Stimulated activated CD4-positive, alpha-beta T cell treated with anti-CD3 and anti-CD28 coated beads, Interleukin-1b, Interleukin-23, amount 100 ng/mL, for 1 hour (primary cell): Measurements from ENCODE around the gene TTLL6.
"Not testable (repeated sequence)": the region's sequence is repeated elsewhere in the genome, so short reads cannot be mapped to it uniquely, and the experiment has no call there.

ENCODE experiments used
- DNase-seq, 2 donors: peaks; one replicate each; pipeline ENCODE4 v3.0.0-alpha.2; 2020; ENCODE audit warnings: low read depth in 2 of 2

Gene TTLL6

DNA sequence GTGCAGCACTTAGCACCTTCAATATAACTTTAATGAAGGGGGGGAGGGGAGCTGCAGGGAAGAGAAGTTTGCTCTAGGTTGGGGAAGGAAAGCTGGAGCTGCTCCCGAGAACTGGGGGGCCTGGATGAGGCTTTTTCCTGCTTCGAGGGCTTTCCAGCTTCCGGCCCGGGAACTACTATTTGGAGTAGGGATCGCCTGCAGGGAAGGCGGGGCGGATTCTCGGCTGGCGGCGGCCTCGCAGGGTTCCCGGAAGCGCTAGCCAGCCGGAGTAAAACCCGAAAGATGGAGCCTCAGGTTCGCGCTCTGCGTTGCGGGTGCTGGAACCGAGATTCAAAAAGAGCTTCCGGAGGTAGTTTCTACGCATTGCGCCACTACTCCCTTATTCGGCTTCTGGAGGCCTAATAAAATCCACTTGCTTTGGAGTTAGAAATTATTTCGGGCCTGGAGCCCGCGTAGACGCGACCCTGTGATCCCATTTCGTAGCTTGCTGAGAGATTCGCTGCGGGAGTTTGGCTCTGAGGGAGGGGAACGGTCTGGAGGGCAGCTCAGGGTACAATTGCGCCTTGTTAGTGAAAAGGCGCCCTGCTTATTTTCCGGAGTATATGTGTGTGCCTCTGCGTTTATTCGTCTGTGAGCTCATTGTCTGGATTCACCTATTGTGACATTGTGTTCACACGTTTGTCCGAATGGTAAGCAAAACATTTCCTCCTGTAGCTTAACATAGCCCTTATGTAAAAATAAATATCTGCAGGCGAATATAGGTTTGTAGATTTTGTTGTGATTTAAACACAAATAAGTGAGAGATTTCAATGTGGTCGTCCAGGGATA is 93.4 kb downstream of the TTLL6 start:
- no peak for DNase-seq

DNA sequence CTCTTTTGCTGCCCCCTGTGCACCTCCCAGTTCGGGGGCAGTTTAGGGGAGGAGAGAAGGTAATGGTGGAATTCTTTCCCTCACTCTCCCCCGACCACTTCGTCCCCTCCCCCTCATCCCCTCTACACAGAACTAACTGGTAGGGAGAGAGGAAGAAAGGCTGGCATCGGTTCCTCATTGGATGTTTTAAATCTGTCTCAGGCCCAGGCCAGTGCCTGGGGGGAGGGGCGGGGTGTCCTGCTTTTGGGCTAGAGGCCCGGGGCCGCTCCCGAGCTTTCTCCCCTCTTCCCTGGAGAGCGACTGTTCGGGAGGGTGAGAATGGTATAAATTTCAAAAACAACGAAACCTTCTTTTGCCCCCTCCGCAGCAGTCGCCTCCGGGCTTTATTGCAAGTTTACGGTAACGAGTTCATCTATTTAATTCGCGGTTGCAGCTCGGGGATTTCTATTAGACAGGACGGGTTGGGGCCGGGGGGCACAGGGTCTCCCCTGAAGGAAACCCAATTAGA is 94.1 kb downstream of the TTLL6 start, which contains the start of gene PRAC2:
TSS of gene PRAC2 (plus strand) at position 271 of the 508 bp plus-strand sequence. CDS start 1,226 bp downstream, outside the sequence.
- DNase-seq: no peak

DNA sequence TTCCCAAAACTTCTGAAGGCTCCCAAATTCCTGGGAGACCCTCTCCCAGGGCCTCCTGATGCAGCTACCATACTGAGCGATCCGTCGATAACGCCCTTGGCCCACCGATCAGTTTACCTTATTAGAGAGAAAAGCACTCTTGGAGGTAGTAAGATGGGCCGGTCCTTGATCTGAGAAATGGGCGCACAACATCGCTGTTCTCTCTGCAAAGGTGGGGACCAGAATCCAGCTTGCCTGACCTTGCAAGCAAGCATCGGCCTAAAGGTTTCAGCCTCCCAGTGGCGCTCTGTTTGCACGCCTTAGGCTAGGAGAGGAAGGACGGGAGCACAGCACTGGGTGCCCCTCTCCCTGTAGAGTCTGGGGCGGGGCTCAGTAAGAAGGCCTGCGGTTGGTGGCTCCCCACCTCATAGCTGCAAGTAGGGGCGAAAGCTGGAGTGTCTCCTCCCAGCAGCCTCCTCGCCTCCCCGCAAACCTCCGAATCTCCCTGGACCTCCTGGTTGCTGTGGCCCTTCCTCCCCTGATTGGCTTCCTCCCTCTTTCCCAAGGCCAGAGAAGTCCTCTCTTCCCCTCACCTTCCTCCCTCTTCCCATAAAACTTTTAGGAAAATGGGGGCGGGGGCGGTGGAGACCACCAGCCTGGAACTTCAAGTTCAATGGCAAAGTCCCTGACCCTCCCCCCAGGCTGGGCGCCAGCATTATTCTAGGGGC is 94.7 kb downstream of the TTLL6 start, which contains the start of gene PRAC1:
TSS of gene PRAC1 (minus strand) at position 318 of the 707 bp plus-strand sequence. CDS start at position 192, 126 bp downstream.
- no peak for DNase-seq

DNA sequence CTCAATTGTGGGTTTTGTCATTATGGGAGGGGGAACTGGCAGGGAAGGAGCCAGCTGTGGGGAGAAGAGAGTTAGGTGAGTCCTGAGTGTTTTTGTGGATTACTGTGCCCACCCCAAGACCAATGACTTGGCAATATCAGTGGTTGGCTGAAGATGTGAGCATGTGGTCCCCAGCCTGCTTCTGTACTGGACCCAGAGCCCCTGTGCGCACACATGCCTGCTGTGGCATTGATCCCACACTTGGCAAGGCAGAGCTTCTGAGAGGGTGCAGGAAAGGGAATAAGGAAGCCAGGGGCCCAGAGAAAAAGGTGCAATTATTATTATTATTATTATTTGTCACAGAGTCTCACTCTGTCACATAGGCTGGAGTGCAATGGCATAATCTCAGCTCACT is 96.0 kb downstream of the TTLL6 start:
- no peak for DNase-seq

DNA sequence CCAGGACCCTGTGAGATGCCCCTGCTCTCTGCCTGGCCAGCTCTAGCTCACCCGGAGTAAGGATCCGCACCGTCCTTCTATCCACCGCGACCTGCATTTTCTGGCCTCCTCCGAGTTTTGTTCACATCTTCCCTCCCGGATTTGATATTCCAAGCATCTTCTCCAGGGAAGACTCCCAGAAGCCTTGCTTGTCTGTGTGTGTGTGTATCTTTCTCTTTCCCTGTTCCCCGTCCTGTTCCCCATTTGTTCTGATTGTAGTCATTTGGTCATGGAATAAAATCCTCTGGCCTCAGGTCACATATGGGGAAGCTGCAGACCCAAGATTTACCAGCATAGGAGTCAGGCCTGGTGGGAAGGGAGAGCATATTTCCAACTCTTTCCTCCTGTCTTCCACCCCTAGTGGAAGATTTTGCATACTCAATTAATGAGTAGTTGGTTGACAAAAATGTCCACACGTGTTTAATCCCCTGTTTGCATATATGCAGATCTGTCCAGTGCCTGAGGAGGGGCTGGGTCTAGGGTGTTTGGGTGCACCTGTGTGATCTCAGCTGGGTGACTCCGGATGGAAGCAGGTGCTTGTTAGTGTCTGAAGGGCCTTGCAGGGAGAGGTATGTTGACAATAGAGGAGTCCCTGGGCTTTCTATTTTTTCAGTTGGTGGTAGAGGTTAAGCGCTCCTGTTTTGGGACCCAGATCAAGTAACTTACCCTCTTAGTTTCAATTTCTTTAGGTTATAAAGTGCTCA is 96.6 kb downstream of the TTLL6 start:
- DNase-seq: no peak

DNA sequence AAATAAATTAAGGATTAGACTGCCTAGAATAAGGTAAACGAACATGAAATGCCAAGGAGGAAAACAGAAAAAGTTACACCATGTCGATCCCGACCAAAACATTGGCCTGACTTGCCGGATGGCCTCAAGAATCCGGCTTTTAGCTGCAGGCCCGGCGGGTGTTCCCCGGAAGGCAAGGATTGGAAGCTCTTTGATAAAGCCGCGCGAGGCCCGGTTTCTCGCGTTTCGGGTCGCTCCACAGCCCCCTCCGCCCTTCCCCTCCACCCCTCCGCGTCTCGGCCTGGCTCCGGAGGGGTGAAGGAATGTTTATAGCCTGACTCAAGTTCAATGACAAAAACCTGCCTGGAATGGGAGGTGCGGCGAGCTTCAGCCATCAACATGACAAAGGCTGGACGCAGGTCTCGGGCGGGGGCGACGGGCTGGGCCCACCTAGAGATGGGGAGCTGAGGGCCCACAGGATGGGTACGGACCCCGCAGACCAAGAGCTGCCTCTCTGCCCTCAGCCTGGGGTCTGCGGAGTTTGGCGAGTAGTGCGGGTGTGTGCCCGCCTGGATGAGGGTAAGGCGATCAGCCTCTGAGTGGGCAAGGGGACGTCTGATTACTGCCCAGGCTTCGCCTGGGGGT is 97.3 kb downstream of the TTLL6 start:
- no peak for DNase-seq

DNA sequence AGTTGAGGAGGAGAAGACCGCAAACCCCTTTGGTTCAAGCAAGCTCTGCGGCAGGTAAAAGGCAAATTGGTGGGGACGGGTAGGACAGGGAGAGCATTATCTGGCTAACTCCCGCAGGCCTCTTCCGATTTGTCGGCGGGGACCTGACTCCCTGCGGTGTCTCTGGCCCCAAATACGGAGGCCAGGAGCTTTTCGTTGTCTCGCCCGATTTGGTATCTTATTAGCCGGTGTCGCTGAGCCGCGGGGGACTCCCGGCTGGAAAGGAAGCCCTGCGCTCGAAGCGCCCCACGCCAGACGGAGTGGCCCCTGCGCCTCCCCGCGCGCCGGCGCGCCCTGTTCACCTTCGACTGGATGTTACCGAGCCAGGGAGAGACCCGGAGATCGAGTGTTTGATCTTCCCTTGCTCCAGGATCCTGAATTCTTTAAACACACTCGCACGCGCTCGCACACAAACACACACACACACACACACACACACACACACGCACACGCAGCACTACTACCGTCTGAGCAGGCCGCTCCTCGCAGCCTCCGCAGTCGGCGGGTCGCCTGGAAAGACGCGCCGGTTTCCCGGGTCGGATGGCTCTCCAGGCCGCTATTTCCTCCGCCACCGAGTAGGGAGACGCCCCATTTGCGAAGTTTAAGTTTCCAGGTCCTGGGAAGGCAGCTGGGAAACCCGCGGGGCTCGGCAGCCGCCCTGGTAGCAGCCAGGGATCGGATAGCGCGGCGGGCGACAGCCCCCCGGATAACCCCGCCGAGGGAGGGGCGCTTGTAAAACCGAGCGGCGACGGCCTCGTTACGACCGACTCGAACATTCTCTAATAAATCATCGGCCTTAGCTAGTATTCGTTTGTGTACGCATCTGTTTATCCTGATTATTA is 98.0 kb downstream of the TTLL6 start:
- DNase-seq: no peak

DNA sequence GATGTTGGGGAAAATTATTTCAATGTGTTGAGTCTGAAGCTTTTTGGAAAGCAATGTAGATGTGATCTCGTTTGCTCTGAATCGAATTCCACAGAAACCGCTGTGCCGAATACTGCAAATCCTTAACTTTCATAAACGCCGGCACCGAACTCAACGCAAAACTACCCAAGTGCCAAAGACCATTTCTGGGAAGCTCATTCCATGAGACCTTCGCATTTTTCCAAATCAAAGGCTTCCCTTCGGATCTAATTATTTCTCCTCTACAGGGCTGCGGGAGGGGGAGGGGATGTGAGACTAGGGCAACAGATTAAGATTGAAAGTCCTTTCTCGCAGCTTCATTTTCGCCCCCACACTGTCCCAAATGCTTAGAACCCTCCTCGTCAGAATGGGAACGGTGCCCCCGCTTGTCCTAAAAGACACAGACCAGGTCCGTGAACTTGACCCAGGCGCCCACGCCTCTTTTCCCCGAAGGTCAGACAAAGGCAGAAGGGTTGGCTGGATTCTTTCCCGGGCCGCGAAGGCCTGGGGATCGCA is 98.7 kb downstream of the TTLL6 start:
- no peak for DNase-seq

DNA sequence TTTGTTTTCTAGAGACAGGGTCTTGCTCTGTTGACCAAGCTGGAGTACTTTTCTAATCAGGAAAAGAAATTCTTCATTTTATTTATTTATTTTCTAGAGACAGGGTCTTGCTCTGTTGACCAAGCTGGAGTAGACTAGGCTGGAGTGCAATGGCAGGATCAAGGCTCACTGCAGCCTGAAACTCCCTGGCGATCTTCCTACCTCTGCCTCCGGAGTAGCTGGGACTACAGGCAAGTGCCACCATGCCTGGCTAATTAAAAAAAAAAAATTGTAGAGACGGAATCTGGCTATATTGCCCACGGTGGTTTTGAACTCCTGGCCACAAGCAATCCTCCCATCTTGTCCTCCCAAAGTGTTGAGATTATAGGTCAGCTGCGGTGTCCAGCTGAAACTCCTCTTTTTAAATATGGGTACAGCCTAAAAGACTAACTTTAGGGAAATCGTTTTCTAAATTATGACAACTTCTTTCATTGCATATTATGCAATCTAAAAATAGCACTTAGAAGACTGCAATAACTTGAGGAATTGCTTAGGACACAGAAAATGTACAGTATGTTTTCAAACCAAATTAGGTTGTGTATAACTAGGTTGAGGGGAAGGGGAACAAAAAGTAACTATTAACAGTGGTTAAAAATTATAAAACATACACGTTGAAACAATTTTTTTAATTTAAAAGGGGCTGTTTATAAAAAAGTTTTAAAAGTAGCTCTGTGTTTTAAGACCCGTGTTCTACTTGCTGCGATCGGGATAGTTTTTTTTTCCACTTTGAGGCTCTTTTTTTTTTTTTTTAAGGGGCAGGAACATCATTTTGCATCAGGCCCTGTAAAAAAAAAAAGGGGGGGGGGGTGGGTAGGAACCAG is 99.4 kb downstream of the TTLL6 start:
- DNase-seq: no peak

DNA sequence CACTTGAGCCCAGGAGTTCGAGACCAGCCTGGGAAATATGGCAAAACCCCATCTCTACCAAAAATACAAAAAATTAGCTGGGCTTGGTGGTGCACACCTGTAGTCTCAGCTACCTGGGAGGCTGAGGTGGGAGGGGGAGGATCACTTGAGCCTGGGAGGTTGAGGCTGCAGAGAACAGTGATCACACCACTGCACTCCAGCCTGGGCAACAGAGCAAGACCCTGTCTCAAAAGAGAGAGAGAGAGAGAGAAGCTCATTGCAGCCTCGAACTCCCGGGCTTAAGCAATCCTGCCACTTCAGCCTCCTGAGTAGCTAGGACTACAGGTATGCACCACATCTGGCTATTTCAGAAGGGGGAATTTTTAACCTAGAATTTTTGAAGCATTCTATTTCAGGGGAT is 100.5 kb downstream of the TTLL6 start:
- DNase-seq: not testable (repeated sequence)

DNA sequence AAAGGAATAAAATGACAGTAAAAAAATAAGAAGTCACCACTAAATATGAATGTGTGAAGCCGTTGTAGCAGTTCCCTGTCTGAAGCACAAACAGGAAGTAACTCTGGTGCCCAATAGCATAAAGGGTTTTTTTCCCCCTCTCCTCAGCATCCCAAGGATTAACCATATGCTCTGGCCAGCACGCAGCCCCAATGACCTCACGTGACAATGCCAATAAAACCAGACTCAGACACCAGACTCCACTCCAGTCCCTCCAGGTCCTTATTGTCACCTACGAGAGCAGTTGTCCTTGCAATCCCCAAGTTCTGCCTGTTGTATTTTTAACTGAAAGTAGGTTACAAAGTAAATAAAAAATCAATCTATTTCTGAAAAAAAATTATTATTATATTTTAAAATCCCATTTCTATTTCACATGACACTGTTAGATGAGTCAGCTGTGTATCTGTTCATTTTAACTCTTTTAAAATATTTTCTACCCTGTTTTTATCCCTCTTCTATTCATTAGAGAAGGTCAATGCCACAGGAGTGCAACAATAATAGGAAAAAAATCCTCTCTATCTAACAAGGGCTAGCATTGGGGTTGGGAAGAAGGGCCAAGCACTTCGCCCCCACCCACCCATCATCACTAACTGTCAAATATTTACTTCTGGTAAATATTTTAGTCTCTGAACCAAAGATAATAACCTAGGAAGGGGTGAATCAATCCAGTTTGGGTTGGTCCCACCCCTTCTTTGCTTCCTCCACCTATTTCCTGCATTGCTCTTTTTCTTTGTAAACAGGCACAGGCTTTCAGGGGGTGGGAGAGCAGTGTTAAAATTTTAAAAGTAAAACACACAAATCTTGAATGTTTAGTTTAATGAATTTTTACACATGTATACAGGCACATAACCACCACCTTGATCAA is 101.3 kb downstream of the TTLL6 start:
- DNase-seq: no peak
